Choroid plexus epithelial cell (primary cell): ENCODE data around the gene CYFIP2.

Experiments
- DNase-seq: peaks from one replicate; pipeline ENCODE4 v3.0.0-alpha.2; 2010; ENCODE audit warnings: low read depth
- H3K4me3 ChIP-seq: 2 replicates; pipeline ENCODE4 v1.5.1; 2011; ENCODE audit warnings: low read depth, mild to moderate bottlenecking, control low read depth, low read length, moderate library complexity
- TF ChIP-seq, protein P1 (sequence below): conservative IDR thresholded peaks from 2 replicates; pipeline ENCODE4 v1.5.1; 2011; ENCODE audit warnings: low read depth, mild to moderate bottlenecking, control low read depth, inconsistent platforms, low read length, moderate library complexity

CYFIP2 gene

GRCh38 chr5:157286761-157287211 is 20.9 kb downstream of the CYFIP2 start:
- TF ChIP-seq, protein P1, sequence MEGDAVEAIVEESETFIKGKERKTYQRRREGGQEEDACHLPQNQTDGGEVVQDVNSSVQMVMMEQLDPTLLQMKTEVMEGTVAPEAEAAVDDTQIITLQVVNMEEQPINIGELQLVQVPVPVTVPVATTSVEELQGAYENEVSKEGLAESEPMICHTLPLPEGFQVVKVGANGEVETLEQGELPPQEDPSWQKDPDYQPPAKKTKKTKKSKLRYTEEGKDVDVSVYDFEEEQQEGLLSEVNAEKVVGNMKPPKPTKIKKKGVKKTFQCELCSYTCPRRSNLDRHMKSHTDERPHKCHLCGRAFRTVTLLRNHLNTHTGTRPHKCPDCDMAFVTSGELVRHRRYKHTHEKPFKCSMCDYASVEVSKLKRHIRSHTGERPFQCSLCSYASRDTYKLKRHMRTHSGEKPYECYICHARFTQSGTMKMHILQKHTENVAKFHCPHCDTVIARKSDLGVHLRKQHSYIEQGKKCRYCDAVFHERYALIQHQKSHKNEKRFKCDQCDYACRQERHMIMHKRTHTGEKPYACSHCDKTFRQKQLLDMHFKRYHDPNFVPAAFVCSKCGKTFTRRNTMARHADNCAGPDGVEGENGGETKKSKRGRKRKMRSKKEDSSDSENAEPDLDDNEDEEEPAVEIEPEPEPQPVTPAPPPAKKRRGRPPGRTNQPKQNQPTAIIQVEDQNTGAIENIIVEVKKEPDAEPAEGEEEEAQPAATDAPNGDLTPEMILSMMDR, result no peak
- H3K4me3 ChIP-seq, result no peak overlapping the region
- no peak for DNase-seq

DNA sequence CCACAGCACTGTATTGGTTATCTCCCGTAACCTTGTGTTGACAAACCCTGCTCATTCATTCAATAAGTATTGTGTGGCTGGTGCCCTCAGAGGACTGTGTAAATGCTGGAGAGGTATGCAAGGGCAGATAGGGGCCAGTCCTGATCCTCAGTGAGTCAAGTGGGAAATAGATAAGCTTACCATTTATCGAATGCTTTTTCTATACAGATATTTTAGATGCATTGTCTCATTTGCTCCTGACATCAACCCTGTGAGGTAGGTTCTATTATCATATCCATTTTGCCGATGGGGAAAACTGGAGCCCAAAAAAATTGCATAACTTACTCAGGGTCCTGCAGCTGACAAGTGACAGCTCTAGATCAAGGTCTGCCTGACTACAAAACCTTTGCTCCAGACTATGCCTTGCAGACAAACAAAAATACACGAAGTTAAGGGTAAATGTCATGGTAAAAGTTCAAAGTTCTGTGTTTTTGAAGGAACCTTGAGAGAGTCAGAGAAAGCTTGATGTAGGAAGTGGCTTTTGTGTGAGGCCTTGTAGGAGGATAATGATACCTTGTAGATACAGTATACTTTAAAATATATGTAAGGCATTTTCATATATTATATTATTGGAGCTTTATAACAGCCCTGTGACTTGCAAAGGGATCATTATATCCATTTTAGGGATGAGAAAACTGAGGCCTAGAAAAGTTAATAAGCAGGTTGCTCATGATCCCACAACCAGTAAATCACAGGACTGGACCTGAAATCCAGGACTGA is 22.7 kb downstream of the CYFIP2 start:
- TF ChIP-seq, protein P1, result no peak
- DNase-seq, result no peak
- no peak overlapping the region for H3K4me3 ChIP-seq

DNA sequence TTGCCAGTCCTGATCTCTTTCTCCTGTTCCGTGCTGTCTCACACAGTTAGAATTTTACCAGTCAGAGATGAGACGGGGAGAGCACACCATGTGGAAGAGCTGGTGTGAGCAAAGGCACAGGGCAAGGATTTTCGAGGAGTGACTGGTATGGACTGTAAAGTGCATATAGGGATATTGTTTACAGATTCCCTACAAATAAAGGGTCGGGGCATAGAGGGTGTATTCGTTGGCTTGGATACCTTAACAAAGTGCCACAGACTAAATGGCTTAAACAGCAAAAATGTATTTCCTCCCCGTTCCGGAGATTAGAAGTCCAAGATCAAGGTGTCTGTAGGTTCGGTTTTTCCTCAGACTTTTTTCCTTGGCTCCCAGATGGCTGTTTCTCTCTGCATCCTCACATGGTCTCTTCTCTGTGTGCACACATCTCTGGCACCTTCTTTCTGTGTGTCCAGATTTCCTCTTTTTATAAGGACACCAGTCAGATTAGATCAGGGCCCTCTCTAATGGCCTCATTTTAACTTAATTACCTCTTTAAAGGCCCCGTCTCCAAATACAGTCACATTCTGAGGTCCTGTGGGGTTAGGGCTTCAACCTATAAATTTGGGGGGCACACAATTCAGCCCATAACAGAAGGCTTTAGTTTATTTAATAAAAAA is 23.4 kb downstream of the CYFIP2 start:
- TF ChIP-seq, protein P1, result no peak
- DNase-seq, result no peak
- H3K4me3 ChIP-seq, result no peak overlapping the region

DNA sequence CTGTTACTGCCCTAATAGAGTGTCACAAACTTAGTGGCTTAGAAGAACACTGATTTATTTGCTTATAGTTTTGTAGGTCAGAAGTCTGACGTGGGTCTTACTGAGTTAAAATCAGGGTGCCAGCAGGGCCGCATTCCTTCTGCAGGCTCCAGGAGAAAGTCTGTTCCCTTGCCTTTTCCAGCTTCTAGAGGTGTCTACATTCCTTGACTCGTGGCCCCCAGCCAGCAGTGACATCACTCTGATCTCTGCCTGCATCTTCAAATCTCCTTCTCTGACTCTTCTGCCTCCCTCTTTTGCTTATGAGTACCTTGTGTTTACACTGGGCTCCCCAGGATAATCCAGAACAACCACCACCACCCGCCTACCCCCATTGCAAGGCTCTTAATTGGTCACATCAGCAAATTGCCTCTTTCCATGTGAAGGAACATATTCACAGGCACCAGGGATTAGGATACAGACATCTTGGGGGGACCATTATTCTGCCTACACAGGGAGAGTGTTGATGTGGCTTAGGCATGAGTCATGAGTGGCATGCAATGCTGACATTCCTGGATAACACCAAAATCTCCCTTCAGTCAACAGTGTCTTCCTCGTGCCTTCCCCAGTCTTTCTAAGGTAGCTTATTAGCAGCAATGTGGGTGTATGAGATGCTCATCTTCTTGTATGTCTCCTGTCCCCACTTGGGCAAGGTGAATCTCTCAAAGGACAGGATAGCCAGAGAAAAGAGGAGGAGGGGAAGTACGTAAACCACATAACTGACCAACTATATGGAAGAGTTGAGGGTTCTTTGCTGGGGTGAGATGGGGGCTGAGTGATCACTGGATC is 24.4 kb downstream of the CYFIP2 start:
- TF ChIP-seq, protein P1, result no peak

GRCh38 chr5:157290981-157291711 is 25.2 kb downstream of the CYFIP2 start:
- DNase-seq, result peak; percentile 62
- no peak overlapping the region for H3K4me3 ChIP-seq
- TF ChIP-seq, protein P1, result no peak

More for the DNA sequence above, 24.4 kb downstream of the CYFIP2 start:
- DNase-seq, result peak; percentile 41
- no peak overlapping the region for H3K4me3 ChIP-seq

GRCh38 chr5:157292599-157292998 is 26.7 kb downstream of the CYFIP2 start:
- TF ChIP-seq, protein P1, result no peak
- DNase-seq, result no peak

More at GRCh38 chr5:157292599-157292998, 26.7 kb downstream of the CYFIP2 start:
- no peak overlapping the region for H3K4me3 ChIP-seq
